K562 (cell line): ENCODE measurements around the gene CCNB1. TPM values are rescaled to one million over a fixed set of nuclear protein-coding genes. Genes with fewer than 3 reads are reported as not detected.

Experiments used
- ATF6 ChIP-seq: sonication (generic); formaldehyde crosslinking; IDR thresholded peaks from 2 replicates; pipeline ENCODE4 v1.4.0; 2020; ENCODE audit warnings: mild to moderate bottlenecking, missing genetic modification reagents
- BRD4 ChIP-seq: fragments of 200-600 bp; sonication (generic); IDR thresholded peaks from 2 replicates; pipeline ENCODE4 v1.6.1; 2017; ENCODE audit warnings: inconsistent platforms
- ELF4 ChIP-seq: fragments of 450-650 bp; formaldehyde crosslinking; IDR thresholded peaks from 2 replicates; pipeline ENCODE4 v1.4.0; 2022; ENCODE audit warnings: missing genetic modification characterization
- HMGXB4 ChIP-seq: sonication (generic); formaldehyde crosslinking; IDR thresholded peaks from 2 replicates; pipeline ENCODE4 v1.8.1; 2023; ENCODE audit warnings: mild to moderate bottlenecking, missing genetic modification reagents
- LEF1 ChIP-seq: fragments of 450-650 bp; IDR thresholded peaks from 2 replicates; pipeline ENCODE4 v1.6.1; 2016; ENCODE audit warnings: mild to moderate bottlenecking
- NEUROD1 ChIP-seq: fragments of 150-350 bp; IDR thresholded peaks from 2 replicates; pipeline ENCODE4 v1.6.1; 2014; ENCODE audit warnings: borderline replicate concordance, low read length, low read depth; ENCODE audit not compliant: partially characterized antibody
- NFRKB ChIP-seq: fragments of 450-650 bp; IDR thresholded peaks from 2 replicates; pipeline ENCODE4 v1.6.1; 2016; ENCODE audit warnings: low read depth
- RBM15 ChIP-seq: fragments of 200-400 bp; formaldehyde crosslinking; IDR thresholded peaks from 2 replicates; pipeline ENCODE4 v1.6.1; 2018; ENCODE audit warnings: mild to moderate bottlenecking, low read length, moderate library complexity; ENCODE audit not compliant: insufficient read depth
- SMARCE1 ChIP-seq: fragments of 450-650 bp; IDR thresholded peaks from 2 replicates; pipeline ENCODE4 v1.7.1; 2016; ENCODE audit warnings: mild to moderate bottlenecking
- U2AF2 ChIP-seq: fragments of 200-400 bp; formaldehyde crosslinking; optimal IDR thresholded peaks from 2 replicates; pipeline ENCODE3; 2017; ENCODE audit warnings: low read depth, mild to moderate bottlenecking, low read length
- YY1 ChIP-seq, 3 experiments: IDR thresholded peaks; 2 replicates each; pipeline ENCODE4 v1.6.1; 2011; ENCODE audit warnings: low read length in 2 of 3, mild to moderate bottlenecking in 2 of 3, moderate library complexity in 2 of 3, borderline replicate concordance in 1 of 3, control low read depth in 1 of 3, low read depth in 1 of 3; ENCODE audit not compliant: insufficient read depth in 3 of 3, insufficient replicate concordance in 2 of 3, control insufficient read depth in 1 of 3, insufficient read length in 1 of 3; ENCODE audit errors: extremely low read depth in 1 of 3
- ZFPM2 ChIP-seq: fragments of 250-450 bp; sonication (Bioruptor Pico); IDR thresholded peaks from 2 replicates; pipeline ENCODE4 v1.5.1; 2022; ENCODE audit warnings: mild to moderate bottlenecking
- ZNF134 ChIP-seq: fragments of 250-450 bp; sonication (Bioruptor Pico); conservative IDR thresholded peaks from 2 replicates; pipeline ENCODE4 v1.4.0; 2020
- ZNF184 ChIP-seq: sonication (generic); formaldehyde crosslinking; IDR thresholded peaks from 2 replicates; pipeline ENCODE4 v1.5.0; 2020; ENCODE audit warnings: missing genetic modification reagents
- ZNF512 ChIP-seq: IDR thresholded peaks from 2 replicates; pipeline ENCODE4 v1.6.1; 2016; ENCODE audit warnings: missing genetic modification characterization, missing compliant biosample characterization
- polyA plus RNA-seq, 8 experiments: library from polyadenylated mRNA; depleted of rRNA in 4 of 8; stranded (reverse) in 5 of 8; unstranded in 3 of 8; fragments of >200 nt; fragmentation: Nextera tagmentation in 2 of 8; fragmentation: Illumina TruSeq in 1 of 8; extraction: Ambion mirVana in 2 of 8; extraction: Trizol in 1 of 8; gene quantifications; 2 replicates each; pipeline versions ENCODE4 v1.2.1 to v1.2.3, GENCODE V29; 2011 to 2014; ENCODE audit warnings: inconsistent platforms in 1 of 8, missing spikeins in 1 of 8
- total RNA-seq, 7 experiments: library from RNA; depleted of rRNA in 6 of 7; stranded (reverse); fragments of >200 nt in 6 of 7; fragmentation: Illumina TruSeq in 2 of 7; extraction: Trizol in 2 of 7; gene quantifications; 2 replicates each; pipeline versions ENCODE4 v1.2.1 to v1.2.3, GENCODE V29; 2011 to 2021; ENCODE audit warnings: low replicate concordance in 1 of 7

CCNB1 gene
- total and polyA plus RNA-seq, 9 of the 15 experiments (the other 6 are each of a cell fraction or from before 2014, with no cell fraction given) = 165 to 679 (median 271) TPM

- TF ChIP-seq HMGXB4 (CRISPR knock-in tag) = 0 out of 2 replicates have a peak, but pooled peaks have one; percentile 23
- TF ChIP-seq RBM15 = no peak
- TF ChIP-seq BRD4 = peak; percentile 91
- no peak for TF ChIP-seq U2AF2
- TF ChIP-seq ATF6 = peak; percentile 79; the same call in 1 of the 2 replicates
- no peak for TF ChIP-seq ELF4 (CRISPR knock-in tag)
- TF ChIP-seq SMARCE1 = 0 out of 2 replicates have a peak, but pooled peaks have one; percentile 16
- TF ChIP-seq ZFPM2 = no peak
- TF ChIP-seq YY1 (IDR thresholded peaks at IDR 0.05; ENCODE audit: borderline replicate concordance in 1 of 3, control insufficient read depth in 1 of 3, extremely low read depth in 1 of 3, insufficient read depth in 3 of 3, insufficient read length in 1 of 3, insufficient replicate concordance in 2 of 3, low read depth in 1 of 3, low read length in 2 of 3) = peak in 1 of 3 experiments; percentile 47
- peak; percentile 55; the same call in 1 of the 2 replicates for TF ChIP-seq NFRKB
- 0 out of 2 replicates have a peak, but pooled peaks have one; percentile 20 for TF ChIP-seq ZNF134 (CRISPR knock-in tag)
- peak; percentile 53 for TF ChIP-seq ZNF512 (tag)
- no peak for TF ChIP-seq NEUROD1
- no peak for TF ChIP-seq ZNF184 (CRISPR knock-in tag)
- TF ChIP-seq LEF1 = no peak
These were observed 524 bp downstream of the CCNB1 start (continued) for GRCh38 chr5:69167493-69167855.
